Measurements from ENCODE around the gene SHB. TPM values are rescaled to one million over a fixed set of nuclear protein-coding genes. Genes with fewer than 3 reads are reported as not detected.

SHB gene
- total and polyA plus RNA-seq, 2 donors (not counting 1 experiment from before 2014, with no cell fraction given) = 9.9 to 13.9 TPM

- Histone ChIP-seq H3K4me1 (ENCODE audit: control insufficient read depth, extremely low read depth, insufficient read depth, low read length) (peaks cover 23% of the 10 kb centered on the region), H3K27ac (ENCODE audit: insufficient read depth, low read length) (no peak overlapping the region), H3K9me3 (ENCODE audit: control insufficient read depth, insufficient read depth, low read depth, low read length) (no peaks in the 10 kb centered on the region), H2AFZ (ENCODE audit: low read length) (no peak overlapping the region), H3K4me2 (ENCODE audit: extremely low read depth, insufficient read depth, low read length) (no peak overlapping the region), H3K27me3 (ENCODE audit: control insufficient read depth, insufficient read depth, low read length) (no peaks in the 10 kb centered on the region), H3K9ac (ENCODE audit: insufficient read depth, low read length) (no peak overlapping the region), H4K20me1 (ENCODE audit: control insufficient read depth, extremely low read depth, insufficient read depth, low read length) (no peaks in the 10 kb centered on the region), H3K36me3 (ENCODE audit: control insufficient read depth, insufficient read depth, low read length) (peaks cover 2% of the 10 kb centered on the region), H3K4me3 (replicated peaks in 1 of 4; ENCODE audit: control extremely low read depth in 1 of 4, insufficient read depth in 1 of 4, low read depth in 3 of 4, low read length in 4 of 4) (no peak overlapping the region), H3K79me2 (ENCODE audit: control insufficient read depth, insufficient read depth, low read length) (peaks cover 45% of the 10 kb centered on the region)
- DNase-seq (ENCODE audit: low read depth in 2 of 2) = no peak
- no peak for TF ChIP-seq EZH2 (IDR thresholded peaks at IDR 0.05; ENCODE audit: low read length, missing control alignments)
- TF ChIP-seq CTCF (conservative IDR thresholded peaks at IDR 0.05 in 1 of 2, IDR thresholded peaks at IDR 0.05 in 1 of 2; ENCODE audit: low read depth in 1 of 2, low read length in 2 of 2) = no peak
Measured at GRCh38 chr9:37992924-37993349, 76.1 kb downstream of the SHB start.

GRCh38 chr9:37990404-37991015 lies 78.5 kb downstream of the SHB start:
- Histone ChIP-seq H3K9me3 (ENCODE audit: control insufficient read depth, insufficient read depth, low read depth, low read length) (no peaks in the 10 kb centered on the region), H4K20me1 (ENCODE audit: control insufficient read depth, extremely low read depth, insufficient read depth, low read length) (no peaks in the 10 kb centered on the region), H3K9ac (ENCODE audit: insufficient read depth, low read length) (no peak overlapping the region), H3K27me3 (ENCODE audit: control insufficient read depth, insufficient read depth, low read length) (no peaks in the 10 kb centered on the region), H3K36me3 (ENCODE audit: control insufficient read depth, insufficient read depth, low read length) (peaks cover 2% of the 10 kb centered on the region), H2AFZ (ENCODE audit: low read length) (no peak overlapping the region), H3K4me1 (ENCODE audit: control insufficient read depth, extremely low read depth, insufficient read depth, low read length) (peaks cover 9% of the 10 kb centered on the region), H3K4me3 (replicated peaks in 1 of 4; ENCODE audit: control extremely low read depth in 1 of 4, insufficient read depth in 1 of 4, low read depth in 3 of 4, low read length in 4 of 4) (no peak overlapping the region), H3K27ac (ENCODE audit: insufficient read depth, low read length) (no peak overlapping the region), H3K79me2 (ENCODE audit: control insufficient read depth, insufficient read depth, low read length) (peaks cover 39% of the 10 kb centered on the region), H3K4me2 (ENCODE audit: extremely low read depth, insufficient read depth, low read length) (no peak overlapping the region)
- no peak for TF ChIP-seq EZH2 (IDR thresholded peaks at IDR 0.05; ENCODE audit: low read length, missing control alignments)
- DNase-seq (ENCODE audit: low read depth in 2 of 2) = no peak

GRCh38 chr9:37989701-37990100 lies 79.3 kb downstream of the SHB start:
- H3K27me3 ChIP-seq (ENCODE audit: control insufficient read depth, insufficient read depth, low read length) = no peaks in the 10 kb centered on the region
- no peak overlapping the region for H3K4me2 ChIP-seq (ENCODE audit: extremely low read depth, insufficient read depth, low read length)
- no peak overlapping the region for H3K4me3 ChIP-seq (replicated peaks in 1 of 4; ENCODE audit: control extremely low read depth in 1 of 4, insufficient read depth in 1 of 4, low read depth in 3 of 4, low read length in 4 of 4)
- no peak overlapping the region for H2AFZ ChIP-seq (ENCODE audit: low read length)
- peaks cover 7% of the 10 kb centered on the region for H3K4me1 ChIP-seq (ENCODE audit: control insufficient read depth, extremely low read depth, insufficient read depth, low read length)
- no peak for DNase-seq (ENCODE audit: low read depth in 2 of 2)
- H3K27ac ChIP-seq (ENCODE audit: insufficient read depth, low read length) = no peak overlapping the region
- no peaks in the 10 kb centered on the region for H4K20me1 ChIP-seq (ENCODE audit: control insufficient read depth, extremely low read depth, insufficient read depth, low read length)
- TF ChIP-seq CTCF (conservative IDR thresholded peaks at IDR 0.05 in 1 of 2, IDR thresholded peaks at IDR 0.05 in 1 of 2; ENCODE audit: low read depth in 1 of 2, low read length in 2 of 2) = no peak
- no peak for TF ChIP-seq EZH2 (IDR thresholded peaks at IDR 0.05; ENCODE audit: low read length, missing control alignments)
- no peaks in the 10 kb centered on the region for H3K9me3 ChIP-seq (ENCODE audit: control insufficient read depth, insufficient read depth, low read depth, low read length)
- H3K36me3 ChIP-seq (ENCODE audit: control insufficient read depth, insufficient read depth, low read length) = peaks cover 2% of the 10 kb centered on the region
- no peak overlapping the region for H3K9ac ChIP-seq (ENCODE audit: insufficient read depth, low read length)
- peaks cover 42% of the 10 kb centered on the region for H3K79me2 ChIP-seq (ENCODE audit: control insufficient read depth, insufficient read depth, low read length)
